Activated CD4-positive, alpha-beta memory T cell treated with anti-CD3 and anti-CD28 coated beads for 36 hours (primary cell): Measurements from ENCODE around the gene JAG2. TPM values are rescaled to one million over a fixed set of nuclear protein-coding genes. Genes with fewer than 3 reads are reported as not detected.

Experiments used
- CTCF ChIA-PET: fragments of 350-600 bp; sonication (Branson Sonifier 250); formaldehyde crosslinking; loops from one replicate; lab custom pipeline; 2021; ENCODE audit warnings: antibody characterized with exemption, inconsistent platforms; lab: Charles Lee
- POLR2A ChIA-PET: fragments of 350-600 bp; sonication (Branson Sonifier 250); formaldehyde crosslinking; loops from one replicate; lab custom pipeline; 2021; ENCODE audit warnings: antibody characterized with exemption; lab: Charles Lee
- DNase-seq: peaks from one replicate; pipeline ENCODE4 v3.0.0-alpha.2; 2020
- H3K27ac Mint-ChIP-seq: one replicate; pipeline ENCODE4 v1.8.0; 2021; ENCODE audit warnings: mixed read lengths
- H3K27me3 Mint-ChIP-seq: one replicate; pipeline ENCODE4 v1.8.0; 2021; ENCODE audit warnings: mixed read lengths
- H3K36me3 Mint-ChIP-seq: one replicate; pipeline ENCODE4 v1.8.0; 2021; ENCODE audit warnings: mixed read lengths
- H3K4me1 Mint-ChIP-seq: one replicate; pipeline ENCODE4 v1.8.0; 2021; ENCODE audit warnings: low read depth, mixed read lengths
- H3K4me3 Mint-ChIP-seq: one replicate; pipeline ENCODE4 v1.8.0; 2021; ENCODE audit warnings: mild to moderate bottlenecking, mixed read lengths
- H3K9me3 Mint-ChIP-seq: one replicate; pipeline ENCODE4 v1.8.0; 2021; ENCODE audit warnings: mixed read lengths
- intact Hi-C: fragments of 100-400 bp; cut with micrococcal nuclease; formaldehyde crosslinking; loops from one replicate; pipeline ENCODE4 v1.15.1; 2023
- total RNA-seq, 2 experiments: library from RNA; stranded (reverse); gene quantifications; one replicate each; pipeline ENCODE4 v1.2.3, GENCODE V29; 2021

JAG2 gene
- total RNA-seq, 2 experiments from 2014 or later = 1.6 to 2.4 TPM

GRCh38 chr14:105168093-105168420 lies 519 bp downstream of the JAG2 start:
- Mint-ChIP-seq H3K27me3 (peaks cover 12% of the 10 kb centered on the region), H3K27ac (no peak overlapping the region), H3K4me3 (peak overlapping the region; percentile 50), H3K4me1 (peaks cover 12% of the 10 kb centered on the region), H3K9me3 (no peaks in the 10 kb centered on the region), H3K36me3 (no peaks in the 10 kb centered on the region)
- ChIA-PET POLR2A (no interaction called here), CTCF (interaction anchor here (0.8 to 2.7 kb wide), 7 partner anchors 8 to 81 kb away, joined by 3 to 9 read pairs (median 5); partner anchors contain the start of gene NUDT14)
- DNase-seq = no peak
- intact Hi-C loops = no loop called here

GRCh38 chr14:105167303-105168092 lies 1.1 kb downstream of the JAG2 start:
- peaks cover 12% of the 10 kb centered on the region for H3K4me1 Mint-ChIP-seq
- H3K4me3 Mint-ChIP-seq = peak overlapping the region; percentile 50
- no peaks in the 10 kb centered on the region for H3K9me3 Mint-ChIP-seq
- CTCF ChIA-PET = interaction anchor here (0.8 to 2.7 kb wide), 7 partner anchors 8 to 81 kb away, joined by 3 to 9 read pairs (median 5); partner anchors contain the start of gene NUDT14
- no peaks in the 10 kb centered on the region for H3K36me3 Mint-ChIP-seq
- H3K27ac Mint-ChIP-seq = no peak overlapping the region
- POLR2A ChIA-PET = no interaction called here
- DNase-seq = no peak
- intact Hi-C loops = no loop called here
- peaks cover 12% of the 10 kb centered on the region for H3K27me3 Mint-ChIP-seq

- ChIA-PET POLR2A (no interaction called here), CTCF (no interaction called here)
- peaks cover 12% of the 10 kb centered on the region for H3K27me3 Mint-ChIP-seq
- DNase-seq = no peak
- H3K4me3 Mint-ChIP-seq = no peak overlapping the region
- peaks cover 12% of the 10 kb centered on the region for H3K4me1 Mint-ChIP-seq
- H3K9me3 Mint-ChIP-seq = no peaks in the 10 kb centered on the region
- intact Hi-C loops = no loop called here
- no peak overlapping the region for H3K27ac Mint-ChIP-seq
- no peaks in the 10 kb centered on the region for H3K36me3 Mint-ChIP-seq
Observed at GRCh38 chr14:105166571-105167302, 1.8 kb downstream of the JAG2 start.

- POLR2A ChIA-PET = no interaction called here
- no peak overlapping the region for H3K4me3 Mint-ChIP-seq
- CTCF ChIA-PET = interaction anchor here (1.2 kb wide), 1 partner anchor 11 kb away, joined by 3 read pairs; no protein-coding TSS in a partner anchor
Observed at GRCh38 chr14:105165761-105166485, 2.7 kb downstream of the JAG2 start.

DNA sequence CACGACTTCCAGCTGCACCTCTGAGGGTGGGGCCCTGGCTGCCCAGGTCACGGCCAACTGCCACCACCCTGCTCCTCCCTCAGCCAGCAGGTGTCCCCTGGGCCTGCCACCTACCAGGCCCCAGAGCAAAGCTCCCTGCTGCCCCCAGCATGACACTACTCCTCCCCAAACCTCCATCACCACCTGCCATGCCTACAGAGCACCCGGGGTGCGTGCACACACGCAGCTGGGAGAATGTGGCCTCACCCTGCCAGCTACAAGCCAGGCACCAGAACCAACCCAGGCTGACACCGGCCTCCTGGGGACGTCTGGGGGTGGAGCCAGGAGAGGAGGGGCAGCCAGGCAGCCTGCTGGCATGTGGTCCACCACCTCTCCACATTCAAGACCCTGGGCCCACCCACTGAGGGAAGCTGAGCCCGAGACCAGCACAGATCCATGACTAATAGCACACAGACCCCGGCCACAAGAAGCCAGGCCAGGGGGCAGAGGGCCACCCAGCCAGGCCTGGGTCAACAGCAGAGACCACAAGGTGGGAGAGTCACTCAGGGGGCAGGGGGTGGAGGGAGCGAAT lies 3.4 kb downstream of the JAG2 start:
- CTCF ChIA-PET = interaction anchor here (1.2 kb wide), 1 partner anchor 10 kb away, joined by 3 read pairs; no protein-coding TSS in a partner anchor
- no peak overlapping the region for H3K27ac Mint-ChIP-seq
- peaks cover 12% of the 10 kb centered on the region for H3K27me3 Mint-ChIP-seq
- H3K36me3 Mint-ChIP-seq = no peaks in the 10 kb centered on the region
- H3K4me3 Mint-ChIP-seq = no peak overlapping the region
- H3K9me3 Mint-ChIP-seq = no peaks in the 10 kb centered on the region
- intact Hi-C loops = no loop called here
- no peak for DNase-seq
- peaks cover 6% of the 10 kb centered on the region for H3K4me1 Mint-ChIP-seq
- POLR2A ChIA-PET = no interaction called here

More at GRCh38 chr14:105165761-105166485, 2.7 kb downstream of the JAG2 start:
- no peaks in the 10 kb centered on the region for H3K36me3 Mint-ChIP-seq
- H3K9me3 Mint-ChIP-seq = no peaks in the 10 kb centered on the region
- no peak overlapping the region for H3K27ac Mint-ChIP-seq
- DNase-seq = no peak
- peaks cover 12% of the 10 kb centered on the region for H3K4me1 Mint-ChIP-seq
- peaks cover 12% of the 10 kb centered on the region for H3K27me3 Mint-ChIP-seq
- intact Hi-C loops = no loop called here

GRCh38 chr14:105163040-105163742 lies 5.4 kb downstream of the JAG2 start:
- intact Hi-C loops = no loop called here
- no peaks in the 10 kb centered on the region for H3K36me3 Mint-ChIP-seq
- no peaks in the 10 kb centered on the region for H3K4me1 Mint-ChIP-seq
- CTCF ChIA-PET = no interaction called here
- DNase-seq = no peak
- no peak overlapping the region for H3K27ac Mint-ChIP-seq
- POLR2A ChIA-PET = no interaction called here
- H3K9me3 Mint-ChIP-seq = no peaks in the 10 kb centered on the region
- no peak overlapping the region for H3K4me3 Mint-ChIP-seq
- peaks cover 6% of the 10 kb centered on the region for H3K27me3 Mint-ChIP-seq

DNA sequence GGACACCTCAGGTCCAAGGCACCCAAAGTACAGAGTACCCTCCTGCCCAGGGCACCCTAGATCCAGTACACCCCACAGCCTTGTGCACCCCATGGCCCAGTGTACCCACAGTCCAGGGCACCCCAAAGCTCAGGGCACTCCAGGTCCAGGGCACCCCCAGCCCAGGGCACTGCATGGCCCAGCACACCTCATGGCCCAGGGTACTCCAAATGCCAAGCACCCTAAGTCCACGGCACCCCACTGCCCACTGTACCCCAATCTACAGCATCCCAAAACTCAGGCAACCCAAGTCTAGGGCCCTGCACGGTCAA lies 6.0 kb downstream of the JAG2 start:
- Mint-ChIP-seq H3K27ac (no peak overlapping the region), H3K36me3 (no peaks in the 10 kb centered on the region), H3K4me1 (no peaks in the 10 kb centered on the region), H3K9me3 (no peaks in the 10 kb centered on the region), H3K4me3 (no peak overlapping the region), H3K27me3 (peaks cover 4% of the 10 kb centered on the region)
- ChIA-PET CTCF (no interaction called here), POLR2A (no interaction called here)
- intact Hi-C loops = no loop called here
- no peak for DNase-seq

- no peak for DNase-seq
- intact Hi-C loops = no loop called here
- no peaks in the 10 kb centered on the region for H3K36me3 Mint-ChIP-seq
- peaks cover 4% of the 10 kb centered on the region for H3K27me3 Mint-ChIP-seq
- no peak overlapping the region for H3K4me3 Mint-ChIP-seq
- H3K9me3 Mint-ChIP-seq = no peaks in the 10 kb centered on the region
- no peak overlapping the region for H3K27ac Mint-ChIP-seq
- CTCF ChIA-PET = no interaction called here
- POLR2A ChIA-PET = no interaction called here
- no peaks in the 10 kb centered on the region for H3K4me1 Mint-ChIP-seq
Observed at GRCh38 chr14:105161964-105162668, 6.5 kb downstream of the JAG2 start.

- Mint-ChIP-seq H3K4me1 (no peaks in the 10 kb centered on the region), H3K27ac (no peak overlapping the region), H3K9me3 (no peaks in the 10 kb centered on the region), H3K4me3 (no peak overlapping the region), H3K27me3 (no peaks in the 10 kb centered on the region), H3K36me3 (no peaks in the 10 kb centered on the region)
- ChIA-PET POLR2A (no interaction called here), CTCF (no interaction called here)
- DNase-seq = no peak
- intact Hi-C loops = no loop called here
Observed at GRCh38 chr14:105161309-105161708, 7.3 kb downstream of the JAG2 start.

- Mint-ChIP-seq H3K9me3 (no peaks in the 10 kb centered on the region), H3K36me3 (no peaks in the 10 kb centered on the region), H3K4me3 (no peak overlapping the region), H3K27ac (no peak overlapping the region), H3K4me1 (no peaks in the 10 kb centered on the region), H3K27me3 (no peaks in the 10 kb centered on the region)
- intact Hi-C loops = no loop called here
- DNase-seq = no peak
- CTCF ChIA-PET = no interaction called here
- POLR2A ChIA-PET = no interaction called here
Observed at GRCh38 chr14:105160776-105161175, 7.8 kb downstream of the JAG2 start.

DNA sequence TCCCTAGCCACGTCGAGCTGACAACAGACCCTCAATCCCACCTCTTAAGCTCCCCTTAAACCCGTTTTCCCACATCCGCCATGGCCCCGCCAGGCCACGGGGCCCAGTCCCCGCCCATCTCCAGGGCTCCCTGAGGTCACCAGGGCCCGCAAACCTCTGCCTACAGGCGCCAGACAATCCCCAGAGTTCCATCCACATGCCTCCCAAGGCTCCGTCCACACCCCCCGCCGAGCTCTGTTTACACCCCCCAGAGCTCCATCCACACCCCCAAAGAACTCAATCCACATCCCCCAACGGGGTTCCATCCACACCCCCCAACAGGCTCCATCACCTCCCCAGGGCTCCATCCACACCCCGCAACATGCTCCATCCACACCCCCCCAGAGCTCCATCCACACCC lies 9.2 kb downstream of the JAG2 start:
- H3K27ac Mint-ChIP-seq = no peak overlapping the region
- POLR2A ChIA-PET = no interaction called here
- H3K4me3 Mint-ChIP-seq = no peak overlapping the region
- H3K36me3 Mint-ChIP-seq = no peaks in the 10 kb centered on the region
- CTCF ChIA-PET = interaction anchor here (0.8 to 1.2 kb wide), 2 partner anchors 9 to 178 kb away, joined by 3 to 5 read pairs; no protein-coding TSS in a partner anchor
- H3K4me1 Mint-ChIP-seq = no peaks in the 10 kb centered on the region
- no peaks in the 10 kb centered on the region for H3K9me3 Mint-ChIP-seq
- intact Hi-C loops = no loop called here
- no peak for DNase-seq
- no peaks in the 10 kb centered on the region for H3K27me3 Mint-ChIP-seq
